NCI-H774 (cell line): ENCODE measurements around the gene TMEM242.
A peak's percentile ranks its signal among the peaks of the same experiment; 100 is the strongest.

Source experiments
- DNase-seq: peaks from one replicate; lab custom pipeline; 2025; lab: John Stamatoyannopoulos, UW

TMEM242 gene

DNA sequence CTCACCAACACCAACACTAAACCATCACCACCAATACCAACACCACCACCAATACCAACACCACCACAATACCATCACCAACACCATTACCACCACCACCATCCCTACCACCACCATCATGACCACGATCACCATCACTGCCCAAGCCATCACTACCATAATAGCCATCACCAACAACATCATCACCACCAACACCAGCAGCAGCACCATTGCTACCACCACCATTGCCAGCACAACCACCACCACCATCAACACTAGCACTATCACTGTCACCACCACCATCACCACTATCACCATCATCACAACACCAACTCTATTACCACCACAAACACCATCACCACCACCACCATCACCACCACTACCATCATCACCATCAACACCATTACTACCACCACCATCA lies 53.0 kb downstream of the TMEM242 start:
- DNase-seq = no peak

DNA sequence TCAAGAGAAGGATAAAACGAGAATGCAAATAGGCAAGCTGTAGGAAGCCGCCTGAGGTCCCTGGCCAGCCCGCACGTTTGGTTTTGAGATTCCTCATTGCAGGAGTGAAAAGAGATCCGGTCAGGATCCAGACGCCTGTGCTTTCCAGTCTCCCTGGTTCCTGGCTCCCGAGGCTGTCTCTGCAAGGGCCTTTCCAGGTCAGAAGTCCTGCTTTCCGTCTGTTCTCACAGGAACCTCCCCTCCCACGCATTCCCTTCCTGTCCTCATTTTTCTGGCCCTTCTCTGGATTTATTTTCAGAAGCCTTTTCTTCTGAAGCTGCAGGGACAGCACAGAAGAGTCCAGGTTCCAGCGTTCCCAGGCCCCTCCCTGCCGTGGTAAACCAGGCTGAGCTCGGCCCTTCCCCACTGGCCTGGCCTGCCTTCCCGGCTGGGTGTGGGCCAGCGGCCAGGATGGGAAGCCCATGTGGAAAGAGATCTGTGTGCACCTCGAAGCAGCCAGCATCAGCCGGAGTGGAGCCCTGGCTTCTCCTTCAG lies 54.0 kb downstream of the TMEM242 start:
- no peak for DNase-seq

DNA sequence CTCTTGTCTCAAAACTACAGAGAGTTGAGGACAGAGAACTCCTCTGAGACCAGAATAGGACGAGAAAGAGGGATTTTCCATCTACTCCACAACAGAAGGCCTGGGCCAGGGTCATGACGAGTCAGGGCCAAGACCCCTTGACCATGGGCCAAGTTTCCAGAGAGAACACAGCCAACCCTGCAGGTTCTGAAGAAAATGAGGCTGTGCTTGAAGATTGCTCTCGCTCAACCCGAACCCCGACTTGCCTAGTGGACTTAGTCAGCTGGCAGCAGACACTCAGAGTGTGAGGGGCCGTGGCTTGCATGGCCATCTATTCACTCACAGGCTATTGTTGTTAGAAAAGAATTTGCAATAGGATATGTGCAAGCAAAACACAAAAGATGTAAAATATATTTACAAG lies 54.5 kb downstream of the TMEM242 start:
- DNase-seq = no peak

DNA sequence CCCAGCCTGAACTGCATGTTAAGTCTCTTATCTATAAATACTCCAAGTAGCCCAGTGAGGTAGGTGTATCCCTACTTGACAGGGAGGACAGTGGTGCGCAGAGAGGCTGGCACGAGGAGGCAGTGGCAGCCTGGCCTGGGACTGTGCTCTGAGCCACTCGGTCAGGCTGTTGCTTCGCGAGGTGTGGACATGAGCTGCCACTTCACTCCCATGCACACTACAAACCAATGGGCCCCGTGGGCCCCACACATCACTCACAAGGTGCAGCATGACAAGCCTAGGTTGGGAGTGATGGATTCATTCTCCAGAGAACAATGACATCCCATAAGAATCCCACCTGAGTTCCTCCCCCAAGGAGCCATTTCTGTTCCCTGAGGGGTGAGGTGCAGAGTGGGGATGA lies 54.9 kb downstream of the TMEM242 start:
- no peak for DNase-seq

DNA sequence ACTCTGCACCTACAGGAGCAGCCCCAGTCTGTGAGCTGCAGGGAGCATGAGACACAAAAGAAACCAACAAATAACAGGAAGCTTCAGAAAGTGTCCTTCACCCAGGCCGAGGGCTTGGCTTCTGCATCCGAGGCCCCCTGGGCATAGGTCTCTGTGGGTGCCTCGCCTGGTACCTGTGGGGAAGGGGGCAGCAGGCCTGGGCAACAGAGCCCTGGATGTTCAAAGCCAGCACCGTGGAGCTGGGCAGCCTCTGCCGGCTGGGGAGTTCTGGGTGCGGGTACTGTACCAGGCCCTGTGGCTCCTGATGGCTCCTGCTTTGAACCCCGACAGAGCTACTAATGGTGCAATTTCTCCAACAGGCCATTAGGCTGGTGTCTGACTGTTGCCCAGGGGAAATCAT lies 55.7 kb downstream of the TMEM242 start:
- DNase-seq = no peak

DNA sequence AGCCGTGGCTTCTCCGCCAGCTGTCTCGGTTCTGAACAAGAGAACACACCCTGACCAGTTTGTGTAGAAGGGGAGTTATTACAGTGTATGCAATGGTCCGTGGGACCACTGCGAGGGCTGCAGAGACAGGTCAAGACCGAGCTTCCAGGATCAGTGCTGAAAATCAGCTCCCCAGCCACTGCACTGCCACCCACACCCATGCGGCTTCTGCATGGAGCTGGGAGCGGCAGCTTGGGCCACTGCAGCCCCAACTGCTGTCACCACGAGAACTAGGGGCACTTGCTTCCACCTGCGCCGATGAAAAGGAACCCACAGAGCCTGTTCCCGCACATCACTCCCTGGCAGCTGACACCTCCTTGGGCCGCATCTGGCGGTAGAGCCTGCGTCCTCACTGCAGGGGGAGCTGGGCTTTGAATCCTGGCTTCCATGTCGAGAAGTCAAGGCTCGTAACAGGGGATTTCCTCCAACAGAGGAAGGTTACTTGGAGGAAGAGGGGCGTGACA lies 56.2 kb downstream of the TMEM242 start:
- no peak for DNase-seq

DNA sequence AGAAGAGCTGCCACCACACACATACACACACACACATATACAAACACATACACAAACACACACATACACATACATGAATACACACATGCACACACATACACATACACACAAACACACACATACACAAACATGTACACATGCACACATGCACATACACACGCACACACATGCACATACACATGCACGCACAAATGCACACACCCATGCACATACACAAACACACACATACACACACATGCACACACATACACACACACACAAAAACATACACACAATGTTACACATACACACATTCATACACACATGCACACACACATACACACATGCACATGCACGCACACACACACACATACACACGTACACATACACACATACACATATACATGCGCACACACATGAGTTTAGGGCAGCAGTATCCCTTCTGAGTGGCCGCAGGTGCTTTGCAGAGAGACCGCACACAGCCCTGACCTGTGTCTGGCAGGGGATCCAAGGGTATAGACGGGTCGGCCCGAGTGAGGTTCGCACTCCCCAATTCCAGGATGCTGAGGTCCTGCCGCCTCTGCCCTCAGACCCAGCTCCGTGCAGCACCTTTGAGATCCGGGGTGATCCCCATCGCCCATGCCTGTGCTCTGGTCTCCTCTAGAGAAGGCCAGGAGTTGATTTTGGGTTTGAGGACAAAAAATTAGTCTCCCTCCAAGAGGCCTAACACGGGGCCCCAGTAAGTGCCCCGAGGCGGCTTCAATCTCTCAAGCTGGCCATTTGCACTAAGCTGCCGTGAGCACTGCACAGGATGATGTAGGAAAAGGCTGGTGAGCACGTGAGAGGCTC lies 56.8 kb downstream of the TMEM242 start:
- no peak for DNase-seq

DNA sequence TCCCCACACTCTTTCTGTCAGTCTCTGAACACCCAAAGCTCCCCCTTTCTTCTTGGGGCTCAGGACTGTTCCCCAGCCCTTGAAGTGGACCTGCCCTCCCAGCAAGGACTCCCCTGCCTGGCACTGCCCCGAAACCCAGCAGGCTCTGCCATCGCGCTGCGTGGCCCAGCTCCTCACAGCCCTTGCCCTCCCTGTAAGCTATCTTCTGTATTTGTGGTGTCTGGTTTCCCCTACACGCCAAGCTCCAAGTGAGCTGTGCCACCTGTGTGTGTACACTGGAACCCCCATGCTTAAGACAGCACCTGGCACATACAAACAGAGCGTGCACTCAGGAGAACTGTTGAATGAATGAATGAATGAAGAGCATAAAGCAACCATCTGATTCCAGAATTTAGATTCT lies 57.7 kb downstream of the TMEM242 start:
- DNase-seq = peak; percentile 60

DNA sequence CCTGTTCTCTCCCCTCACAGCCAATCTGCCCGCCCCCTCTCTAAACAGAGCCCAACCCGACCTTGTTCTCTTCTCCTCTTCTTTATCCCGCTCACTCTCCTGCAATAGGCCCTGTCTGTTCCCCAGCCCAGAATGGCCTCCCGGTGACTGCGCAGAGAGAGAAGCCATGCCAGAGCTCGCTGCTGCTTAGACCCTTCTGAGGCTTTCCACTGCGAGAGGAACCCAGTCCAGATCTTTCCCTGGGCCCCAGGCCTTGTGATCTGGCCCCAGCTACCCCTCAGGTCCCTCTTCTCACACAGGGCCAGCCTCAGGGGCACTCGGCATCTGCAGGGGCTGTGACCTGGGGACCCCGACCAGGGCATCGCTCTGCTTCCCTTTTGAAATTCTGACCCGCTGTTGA lies 58.1 kb downstream of the TMEM242 start:
- no peak for DNase-seq

DNA sequence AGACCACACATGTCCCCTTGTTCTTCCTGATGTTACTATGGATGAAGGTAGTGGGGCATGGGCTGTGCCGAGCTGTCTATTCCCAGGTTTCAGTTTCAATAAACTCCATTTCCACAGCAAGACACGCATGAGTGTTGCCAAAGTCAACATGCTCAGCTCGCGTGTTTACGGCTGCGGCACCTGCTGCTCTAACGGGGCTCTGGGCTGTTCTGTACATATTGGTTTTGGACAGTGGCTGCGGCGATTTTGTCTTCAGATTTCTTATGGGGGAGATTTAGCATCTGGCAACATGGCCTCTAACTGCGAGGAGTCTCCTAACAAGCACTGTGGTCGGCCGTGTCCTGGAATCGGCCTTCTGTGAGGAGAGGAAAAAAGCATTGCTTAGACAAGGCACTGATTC lies 58.6 kb downstream of the TMEM242 start:
- DNase-seq = peak; percentile 63

DNA sequence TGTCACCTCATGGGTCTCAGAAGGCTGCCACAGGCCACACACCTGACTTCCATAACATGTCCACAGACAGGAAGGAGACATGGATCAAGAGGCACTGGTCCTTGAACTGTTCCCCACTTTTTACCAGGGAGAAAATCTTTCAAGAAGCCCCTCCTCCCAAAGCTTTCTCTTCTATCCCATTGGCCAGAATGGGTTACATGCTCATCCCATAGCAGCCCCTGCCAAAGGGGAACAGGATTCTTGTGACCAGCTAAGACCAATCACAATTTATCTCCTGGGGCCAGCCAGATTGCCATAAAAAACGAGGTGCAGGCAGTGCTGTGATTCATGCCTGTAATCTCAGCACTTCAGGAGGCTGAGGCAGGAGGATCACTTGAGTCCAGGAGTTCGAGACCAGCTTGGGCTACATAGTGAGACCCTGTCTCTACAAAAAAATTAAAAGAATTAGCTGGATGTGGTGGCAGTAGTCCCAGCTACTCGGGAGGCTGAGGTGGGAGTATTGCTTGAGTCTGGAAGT lies 59.4 kb downstream of the TMEM242 start:
- DNase-seq = no peak

DNA sequence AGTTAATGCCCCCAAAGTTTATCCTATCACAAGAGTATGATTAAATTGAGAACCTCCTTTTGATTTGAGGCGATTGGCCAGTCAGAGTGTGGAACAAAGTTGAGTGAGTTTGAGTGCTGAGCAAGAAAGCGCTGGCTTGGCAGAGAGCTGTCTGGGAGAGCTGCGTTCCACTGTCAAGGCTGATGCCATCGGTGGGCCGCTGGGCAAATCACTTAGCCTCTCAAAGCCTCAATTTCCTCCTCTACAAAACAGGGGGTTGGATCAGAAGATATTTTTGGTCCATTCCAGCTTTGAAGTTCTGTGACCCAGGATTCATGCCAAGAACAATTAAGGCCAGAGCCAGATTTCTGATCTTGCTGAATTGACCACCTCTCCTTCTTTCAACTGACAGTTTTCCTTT lies 60.2 kb downstream of the TMEM242 start:
- DNase-seq = no peak

DNA sequence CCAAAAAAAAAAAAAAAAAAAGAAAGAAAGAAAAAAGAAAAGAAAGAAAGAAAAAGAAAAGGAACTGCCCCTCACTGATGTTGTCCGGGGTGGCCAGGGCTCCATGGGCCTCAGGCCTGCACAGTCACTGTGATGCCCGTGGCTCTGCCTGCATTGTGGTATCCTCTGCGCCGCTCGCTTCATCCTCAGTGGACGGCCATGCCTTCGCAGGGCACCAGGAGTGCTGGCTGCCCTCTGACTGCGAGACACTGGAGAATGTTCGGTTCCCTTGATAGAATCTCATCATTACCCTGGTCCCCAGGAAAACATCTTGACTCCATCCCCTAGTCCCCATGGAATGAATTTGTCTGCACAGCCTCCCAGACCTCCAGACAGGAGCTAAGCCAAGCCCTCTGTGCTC lies 61.7 kb downstream of the TMEM242 start:
- no peak for DNase-seq

DNA sequence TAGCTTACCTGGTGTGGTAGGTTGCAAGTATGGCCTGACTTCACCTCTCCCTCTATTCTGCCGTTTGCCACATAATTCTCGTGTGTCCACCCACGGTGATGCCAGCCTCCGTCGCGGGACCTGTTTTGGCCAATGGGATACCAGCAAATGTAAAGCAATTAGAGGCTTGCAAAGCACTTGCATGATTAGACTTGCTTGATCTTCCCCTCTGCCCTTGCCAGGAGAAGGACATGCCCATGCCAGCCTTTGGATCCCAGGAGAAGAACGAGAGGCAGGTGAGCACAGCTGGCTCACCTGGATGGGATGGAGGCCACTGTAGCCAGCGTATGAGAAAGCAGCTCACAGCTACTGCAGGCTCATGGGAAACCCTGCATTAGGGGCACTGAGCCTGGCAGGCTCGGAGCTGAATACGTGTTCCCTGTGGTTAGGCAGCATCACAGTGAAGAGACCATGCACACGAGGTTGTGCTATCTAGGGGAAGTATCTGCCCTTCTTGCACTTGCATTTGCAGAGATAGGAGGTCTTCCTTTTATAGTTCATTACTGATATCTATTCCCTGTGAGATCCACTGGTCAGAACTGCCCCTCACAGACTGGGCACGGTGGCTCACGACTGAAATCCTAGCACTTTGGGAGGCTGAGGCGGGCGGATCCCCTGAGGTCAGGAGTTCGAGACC lies 62.4 kb downstream of the TMEM242 start:
- DNase-seq = no peak

DNA sequence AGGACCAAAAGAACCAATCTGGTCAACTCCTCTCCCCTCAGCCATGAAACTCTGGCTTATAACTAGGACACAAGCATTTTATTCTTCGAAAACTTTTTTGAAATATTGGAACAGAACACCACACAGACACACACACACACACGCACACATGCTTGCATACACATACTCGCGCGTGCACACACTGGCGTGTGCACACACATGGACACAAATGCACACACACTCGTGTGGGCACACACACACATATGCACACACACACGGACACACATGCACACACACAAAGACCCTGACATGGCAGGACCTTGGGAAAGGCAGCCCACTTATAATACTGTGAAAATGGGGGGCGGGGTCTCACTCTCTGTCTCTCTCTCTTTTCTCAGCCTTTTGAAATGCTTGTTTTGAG lies 63.9 kb downstream of the TMEM242 start:
- no peak for DNase-seq

DNA sequence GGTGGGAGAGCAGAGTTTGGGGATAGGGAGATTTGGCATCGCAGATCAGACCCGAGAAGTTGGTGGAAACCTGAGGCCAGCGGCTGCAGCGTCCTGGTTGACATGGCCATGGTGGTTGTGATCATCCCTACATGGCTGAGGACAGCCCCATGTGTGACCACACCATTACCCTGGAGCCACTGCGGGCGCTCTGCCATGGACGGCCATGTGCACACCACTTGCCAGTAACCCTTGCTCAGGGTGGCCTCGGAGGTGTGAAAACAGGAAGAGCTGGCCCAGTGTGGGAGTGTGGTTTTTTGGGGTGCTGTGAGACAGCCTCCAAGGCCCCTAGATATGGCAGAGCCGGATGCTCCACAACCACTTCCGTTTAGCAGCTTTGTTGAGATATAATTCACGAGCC lies 64.4 kb downstream of the TMEM242 start:
- DNase-seq = no peak

DNA sequence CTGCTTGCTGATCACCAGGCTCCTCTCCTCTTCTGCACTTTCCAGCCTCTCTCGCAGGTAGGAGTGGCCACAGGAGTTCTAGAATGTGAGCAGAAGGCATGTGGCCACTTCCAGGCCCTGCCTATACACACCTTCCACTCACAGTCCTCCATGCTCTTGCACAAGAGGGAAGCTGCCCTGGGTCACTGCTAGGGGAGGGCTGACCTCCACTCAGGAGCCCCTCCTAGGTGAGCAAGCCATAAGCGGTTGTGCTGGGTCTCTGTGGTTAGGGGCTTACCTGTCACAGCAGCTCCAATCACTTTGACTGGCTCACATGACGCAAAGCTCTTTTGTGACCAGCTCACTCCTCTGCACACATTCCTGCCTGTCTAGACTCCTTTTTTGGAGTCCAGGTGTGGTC lies 68.2 kb downstream of the TMEM242 start:
- no peak for DNase-seq

DNA sequence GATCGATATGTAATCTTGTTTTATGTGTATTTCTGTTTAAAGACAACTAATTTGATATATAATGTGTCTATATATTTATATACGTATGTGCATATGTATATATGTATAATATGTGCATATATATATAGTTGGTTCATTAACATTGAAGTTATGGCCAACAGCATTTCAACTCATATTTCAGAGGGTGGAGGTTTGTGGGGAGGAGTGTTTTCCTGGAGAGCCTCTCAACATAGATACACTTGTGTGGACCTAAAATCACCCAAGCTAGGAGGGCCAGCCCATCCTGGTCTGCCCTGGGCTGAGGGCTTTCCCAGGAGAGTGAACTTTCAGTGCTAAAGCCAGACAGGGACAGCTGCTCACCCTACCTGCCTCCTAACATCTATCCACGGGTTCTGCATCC lies 68.8 kb downstream of the TMEM242 start:
- no peak for DNase-seq

DNA sequence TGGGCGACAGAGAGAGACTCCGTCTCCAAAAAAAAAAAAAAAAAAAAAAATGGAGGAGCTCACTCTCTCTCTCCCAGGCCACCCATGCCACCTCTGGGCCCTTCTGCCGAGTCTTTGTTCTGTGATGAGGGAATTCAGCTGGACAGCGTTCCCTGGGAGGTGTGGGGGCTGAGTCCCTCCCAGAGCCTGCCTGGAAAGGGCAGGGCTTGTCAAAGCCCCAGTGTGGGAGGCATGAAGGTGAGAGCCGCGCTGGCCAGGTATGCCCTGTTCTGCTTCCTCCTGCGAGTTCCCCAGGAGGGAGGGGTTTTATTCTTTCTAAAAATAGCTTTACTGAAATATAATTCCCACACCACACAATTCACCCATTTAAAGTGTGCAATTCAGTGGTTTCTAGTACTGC lies 69.6 kb downstream of the TMEM242 start:
- no peak for DNase-seq

DNA sequence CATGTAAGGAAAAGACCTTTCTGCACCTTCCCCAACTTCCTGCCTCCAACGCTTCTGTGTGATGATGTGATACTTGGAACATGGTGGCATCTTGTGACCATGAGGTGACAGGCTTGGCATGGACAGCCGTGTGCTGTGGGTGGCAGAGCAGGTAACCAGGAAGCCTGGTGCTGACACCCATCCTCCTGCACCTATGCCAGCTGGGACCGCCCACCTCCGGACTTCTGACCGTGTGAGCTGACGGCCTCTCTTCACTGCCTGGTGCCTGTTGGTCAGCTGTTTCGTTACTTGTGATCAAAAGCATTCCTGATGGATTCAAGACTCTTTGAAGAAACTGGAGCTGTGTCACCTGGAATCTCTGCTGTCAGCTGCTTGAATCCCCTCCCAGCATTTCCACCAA lies 70.3 kb downstream of the TMEM242 start:
- DNase-seq = no peak

DNA sequence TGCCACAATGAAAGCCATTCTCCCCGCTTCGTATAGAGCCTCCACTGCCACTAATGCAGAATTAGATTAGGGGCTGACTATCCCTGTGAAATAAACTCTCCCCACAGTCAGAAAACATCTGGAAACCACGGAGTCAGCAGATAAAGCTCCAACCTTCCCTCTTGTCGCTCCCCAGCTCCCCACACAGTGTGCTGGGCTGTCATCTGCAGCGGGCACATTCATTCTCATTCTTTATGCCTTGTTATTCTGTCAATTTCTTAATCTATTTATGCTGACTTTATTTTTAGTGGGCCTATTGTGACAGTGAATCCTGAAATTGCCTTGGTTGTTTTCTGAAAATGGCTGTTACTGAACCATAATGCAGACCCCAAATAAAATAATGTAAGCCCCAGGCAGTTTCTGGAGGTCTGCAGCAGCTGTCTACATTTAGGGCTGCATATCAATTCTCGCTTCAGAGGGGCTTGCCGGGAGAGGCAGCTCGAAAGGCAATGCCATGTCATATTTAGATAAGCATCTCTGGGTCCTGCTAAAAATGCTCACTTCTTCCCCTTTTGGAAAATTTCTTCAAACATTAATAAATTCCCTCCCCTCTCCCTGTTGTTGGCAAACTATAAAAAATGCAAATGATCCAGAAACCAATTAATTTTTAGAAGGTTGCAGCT lies 71.6 kb downstream of the TMEM242 start:
- no peak for DNase-seq

DNA sequence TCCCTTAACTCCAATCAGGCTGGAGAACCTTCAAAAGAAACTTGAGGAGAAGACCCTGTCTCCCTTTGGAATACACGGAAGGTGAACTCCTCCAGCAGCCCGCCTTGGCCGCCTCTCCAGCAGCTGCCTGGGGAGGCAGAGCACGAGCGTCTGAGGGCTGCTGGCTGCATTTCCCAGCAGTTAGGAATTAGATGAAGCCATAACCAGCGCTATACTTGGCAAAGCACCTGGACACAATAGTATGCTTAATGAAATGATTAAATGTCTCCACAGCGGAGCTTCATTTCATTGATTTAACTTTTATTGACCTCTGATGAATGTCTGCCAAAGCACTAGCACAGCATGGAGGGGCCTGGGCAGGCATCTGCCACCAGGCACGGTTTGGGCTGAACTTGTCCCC lies 73.5 kb downstream of the TMEM242 start:
- no peak for DNase-seq

DNA sequence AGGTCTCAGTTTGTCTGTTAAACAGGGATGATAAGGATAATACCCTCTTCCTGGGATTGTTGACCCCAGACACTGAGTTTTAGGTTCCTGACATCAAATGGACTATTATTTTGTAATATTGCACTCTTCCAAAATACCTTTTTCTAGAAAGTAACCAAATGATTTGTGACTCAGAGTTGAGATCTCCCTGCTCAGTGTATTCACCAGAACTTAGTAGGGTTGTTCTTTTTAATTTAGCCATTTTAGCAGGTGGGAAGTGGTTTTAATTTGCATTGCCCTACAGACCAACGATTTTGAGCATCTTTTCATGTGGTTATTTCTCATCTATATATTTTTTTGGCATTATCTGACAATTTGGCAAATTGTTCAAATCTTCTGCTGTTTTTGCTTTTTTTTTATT lies 75.1 kb downstream of the TMEM242 start:
- DNase-seq = no peak
